HG03520 (cell line): Measurements from ENCODE around the gene FAM181A.

Experiments used
- ATAC-seq: cut with Tn5 transposase; IDR thresholded peaks from one replicate; pipeline ENCODE4 v1.9.1; 2021; ENCODE audit warnings: mild to moderate bottlenecking, moderate library complexity; ENCODE audit not compliant: unreplicated experiment

The FAM181A gene

DNA sequence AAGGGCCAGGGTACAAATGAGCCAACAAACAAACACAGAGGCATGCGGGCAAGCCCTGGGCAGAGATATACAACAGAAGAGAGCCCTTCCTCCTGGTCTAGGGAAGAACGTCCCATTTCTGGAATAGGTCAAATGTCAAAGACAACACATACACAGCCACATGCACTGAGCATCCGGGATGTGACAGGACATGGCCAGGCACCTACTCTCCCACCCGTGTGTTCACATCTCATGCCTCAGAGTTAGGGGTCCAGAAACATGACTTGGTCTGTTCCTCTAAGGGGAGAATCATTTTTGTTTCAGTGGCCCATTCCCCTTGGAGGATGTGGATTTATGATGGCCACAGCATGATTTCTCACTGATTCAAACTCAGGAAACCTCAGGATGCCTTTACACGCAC lies 50.0 kb downstream of the FAM181A start:
- ATAC-seq, result no peak

DNA sequence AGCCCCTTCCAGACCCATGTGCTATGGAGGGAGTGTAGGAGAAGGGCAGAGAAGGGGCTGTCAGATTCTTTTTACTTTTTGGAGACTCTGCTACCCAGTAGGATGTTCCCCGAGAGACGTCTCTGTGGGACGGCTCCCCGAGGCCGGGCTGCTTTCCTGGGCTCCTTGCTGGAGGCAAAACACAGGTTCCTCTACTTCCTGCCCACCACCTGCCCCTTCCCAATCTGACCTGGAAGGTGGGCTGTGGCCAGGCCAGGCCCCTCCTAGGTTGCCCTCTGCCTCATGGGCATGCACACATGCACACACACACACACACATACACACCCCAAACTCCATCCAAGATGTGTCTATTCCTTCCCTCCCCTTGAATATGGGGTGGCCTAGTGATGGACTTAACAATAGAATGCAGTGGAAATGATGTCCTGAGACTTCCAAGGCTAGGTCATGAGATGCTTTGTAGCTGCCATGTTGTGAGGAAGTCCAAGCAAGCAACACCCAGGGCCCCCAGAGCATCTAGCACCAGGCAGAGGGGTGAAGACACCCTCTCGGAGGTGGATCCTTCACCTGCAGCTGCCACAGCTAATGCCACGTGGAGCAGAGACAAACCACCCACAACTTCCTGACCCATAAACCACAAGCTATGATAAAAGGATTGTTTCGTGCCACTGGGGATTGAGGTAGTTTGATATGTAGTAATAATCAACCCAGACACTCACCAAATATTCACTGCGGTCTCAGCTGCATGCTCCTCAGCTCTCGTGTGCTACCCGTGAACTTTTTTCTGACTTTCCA lies 50.8 kb downstream of the FAM181A start:
- ATAC-seq, result peak; percentile 45

DNA sequence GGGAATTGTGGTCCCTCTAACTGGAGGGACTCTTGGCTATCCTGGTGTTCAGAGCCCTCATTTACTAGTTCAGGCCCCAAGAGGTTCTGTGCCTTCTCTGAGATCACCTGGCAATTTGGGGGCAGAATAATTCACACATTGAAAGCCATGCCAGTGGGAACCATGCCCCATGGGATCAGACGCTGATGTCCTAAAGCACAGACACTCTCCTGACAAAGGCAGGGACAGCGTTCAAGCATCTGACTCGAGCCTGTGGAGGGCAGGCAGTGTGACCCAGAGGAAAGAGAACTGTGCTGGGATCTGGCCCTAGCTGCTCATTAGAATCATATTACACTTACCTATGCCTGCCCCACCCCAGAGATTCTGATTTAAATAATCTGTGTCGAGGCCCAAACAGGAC lies 51.6 kb downstream of the FAM181A start:
- no peak for ATAC-seq
